Measurements from ENCODE around the gene AP2A1.

The AP2A1 gene

DNA sequence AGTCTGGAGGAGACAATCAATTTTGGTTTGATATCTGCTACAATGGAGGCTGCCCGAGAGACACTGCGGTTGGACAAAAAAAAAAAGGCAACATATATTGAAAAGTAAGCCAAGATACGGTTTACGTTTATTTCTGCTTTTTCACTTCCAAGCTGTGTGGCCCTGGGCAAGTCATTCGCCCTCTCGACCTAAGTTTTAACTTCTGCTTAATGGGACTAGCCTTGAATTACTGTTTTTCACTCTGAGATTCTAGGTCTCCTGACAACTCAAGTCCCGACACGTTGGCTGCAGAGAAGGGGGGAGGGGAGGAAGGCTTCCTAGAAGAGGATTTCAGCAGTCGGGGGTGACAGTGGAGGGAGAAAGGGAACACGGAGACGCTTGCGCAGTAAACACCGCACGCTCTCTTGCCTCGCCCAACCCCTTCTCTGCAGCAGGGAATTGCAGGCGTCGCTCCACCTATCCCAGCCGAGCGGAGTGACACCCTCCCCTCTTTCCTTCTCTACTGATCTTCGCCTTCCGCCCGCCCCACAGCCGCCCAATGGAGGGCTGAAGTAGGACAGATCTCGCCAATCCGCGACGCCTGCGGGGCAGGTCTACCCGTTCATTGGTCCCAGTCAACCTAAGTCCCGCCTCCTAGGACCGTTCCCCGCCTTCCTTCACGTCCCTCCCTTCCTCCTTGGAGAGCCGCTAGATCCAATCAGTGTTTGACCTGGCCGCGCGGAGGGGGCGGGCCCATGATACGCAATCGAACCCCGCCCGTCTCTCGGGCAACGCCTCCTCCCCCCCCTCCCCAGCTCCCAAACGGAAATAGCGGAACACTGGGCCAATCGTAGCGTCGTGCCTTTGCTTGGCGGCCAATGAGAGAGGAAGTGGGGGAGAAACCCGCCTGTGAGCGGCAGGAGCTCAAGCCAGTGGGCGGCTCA, 533 bp upstream of the AP2A1 start:
- peak; percentile 100 for DNase-seq

DNA sequence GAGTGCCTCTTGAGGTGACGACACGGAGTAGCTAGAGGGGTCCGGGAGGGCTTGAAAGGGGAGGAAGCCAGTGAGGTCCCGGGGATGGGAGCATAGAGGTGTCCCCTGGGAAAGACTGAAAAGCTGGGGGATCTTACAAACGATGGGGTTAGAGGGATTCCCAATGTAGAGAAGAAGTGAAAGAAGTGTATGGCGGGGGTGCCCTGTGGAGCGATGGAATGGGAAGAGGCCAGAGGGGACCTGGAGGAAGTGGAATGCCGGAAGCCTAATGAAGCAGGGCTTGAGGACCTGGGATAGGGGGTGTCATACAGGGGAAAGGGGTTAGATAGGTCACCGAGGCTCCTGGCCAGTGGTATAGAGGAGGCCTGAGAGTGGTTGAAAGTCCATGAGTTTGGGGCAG, 580 bp downstream of the AP2A1 start:
- DNase-seq, result no peak

DNA sequence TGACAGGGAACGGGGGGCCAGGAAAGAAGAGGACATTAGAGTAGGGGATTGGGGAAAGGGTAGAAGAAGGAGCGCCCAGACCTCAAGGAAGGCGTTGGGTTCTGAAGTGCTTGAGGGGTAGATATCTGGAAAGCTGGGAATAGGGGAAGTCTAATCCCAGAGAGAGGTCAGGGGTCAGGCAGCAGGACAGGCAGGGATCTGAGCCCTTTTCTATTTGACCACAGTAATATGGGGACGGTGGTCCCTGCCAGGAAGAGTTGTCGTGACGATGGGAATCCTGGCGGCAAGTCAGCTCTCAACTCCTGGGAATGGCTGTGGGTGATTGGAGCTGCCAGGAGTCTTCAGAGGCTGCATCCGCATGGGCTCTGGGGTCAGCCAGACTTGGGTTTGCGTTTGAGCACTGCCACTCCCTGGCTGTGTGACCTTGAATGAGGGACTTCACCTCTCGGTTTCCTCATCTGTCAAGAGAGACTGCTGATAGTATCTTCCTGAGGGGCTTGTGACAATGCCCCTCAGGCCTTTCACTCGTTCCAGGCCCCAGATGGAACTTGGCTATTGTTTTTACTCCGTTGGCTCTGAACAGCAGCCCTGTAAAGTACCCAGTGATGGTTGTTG, 1.3 kb downstream of the AP2A1 start:
- DNase-seq, result no peak

DNA sequence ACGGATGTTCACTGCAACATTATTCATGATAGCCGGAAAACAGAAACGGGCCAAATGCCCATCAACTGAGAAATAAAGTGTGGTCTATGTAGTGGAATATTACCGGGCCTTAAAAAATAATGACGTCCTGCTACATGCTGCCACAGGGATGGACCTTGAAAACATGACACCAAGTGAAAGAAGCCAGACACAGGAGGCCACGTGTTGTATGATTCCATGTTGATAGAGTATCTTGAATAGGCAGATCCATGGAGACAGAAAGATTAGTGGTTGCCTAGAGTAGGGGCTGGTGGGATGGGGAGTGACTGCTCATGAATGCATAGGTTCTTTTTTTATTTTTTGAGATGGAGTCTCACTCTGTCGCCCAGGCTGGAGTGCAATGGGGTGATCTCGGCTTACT, 3.7 kb downstream of the AP2A1 start:
- DNase-seq, result no peak

DNA sequence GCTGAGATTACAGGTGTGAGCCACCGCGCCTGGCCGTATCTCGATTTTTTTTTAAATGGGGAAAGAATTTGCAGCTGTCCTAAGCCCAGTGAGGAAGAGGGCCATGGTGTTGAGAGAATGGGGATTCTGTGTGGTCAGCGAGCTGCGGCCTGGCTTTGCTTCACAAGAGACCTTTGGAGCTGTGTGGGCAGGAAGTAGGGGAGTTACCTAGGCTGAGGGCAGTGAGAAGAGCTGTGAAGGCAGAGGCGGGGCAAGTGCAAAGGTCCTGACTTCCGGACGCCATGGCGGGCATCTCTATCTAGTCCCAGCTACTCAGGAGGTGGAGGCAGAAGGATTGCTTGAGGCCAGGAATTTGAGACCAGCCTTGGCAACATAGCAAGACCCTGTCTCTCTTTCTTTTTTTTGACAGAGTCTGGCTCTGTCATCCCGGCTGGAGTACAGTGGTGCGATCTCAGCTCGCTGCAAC, 4.9 kb downstream of the AP2A1 start:
- no peak for DNase-seq

DNA sequence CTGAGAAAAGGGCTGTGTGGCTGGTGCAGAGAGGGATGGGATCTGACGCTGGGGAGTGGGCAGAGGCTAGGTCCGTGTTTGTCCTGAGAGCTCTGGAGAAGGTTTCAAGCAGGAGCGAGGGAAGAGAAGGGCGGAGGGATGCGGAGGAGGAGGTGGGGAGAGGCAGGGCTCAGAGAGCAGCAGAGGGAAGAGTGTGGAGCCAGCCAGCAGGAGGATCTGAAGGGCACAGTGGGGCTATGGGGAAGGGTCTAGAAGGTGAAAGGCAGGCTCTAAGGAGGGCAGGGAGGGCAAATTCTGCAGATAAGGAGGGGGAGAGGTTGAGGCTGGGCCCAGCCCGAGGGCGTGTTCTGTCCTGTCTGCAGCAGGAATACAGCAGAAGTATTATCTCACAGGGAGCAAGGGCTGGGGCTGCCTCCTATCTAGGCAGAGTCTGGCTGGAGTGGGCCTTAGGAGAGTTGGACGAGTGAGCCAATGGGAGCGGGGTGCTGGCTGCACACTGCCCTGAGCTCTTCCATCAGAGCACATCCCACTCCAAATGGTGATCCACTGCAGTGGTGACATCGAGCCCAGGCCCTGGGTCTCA, 6.1 kb downstream of the AP2A1 start:
- DNase-seq, result no peak

DNA sequence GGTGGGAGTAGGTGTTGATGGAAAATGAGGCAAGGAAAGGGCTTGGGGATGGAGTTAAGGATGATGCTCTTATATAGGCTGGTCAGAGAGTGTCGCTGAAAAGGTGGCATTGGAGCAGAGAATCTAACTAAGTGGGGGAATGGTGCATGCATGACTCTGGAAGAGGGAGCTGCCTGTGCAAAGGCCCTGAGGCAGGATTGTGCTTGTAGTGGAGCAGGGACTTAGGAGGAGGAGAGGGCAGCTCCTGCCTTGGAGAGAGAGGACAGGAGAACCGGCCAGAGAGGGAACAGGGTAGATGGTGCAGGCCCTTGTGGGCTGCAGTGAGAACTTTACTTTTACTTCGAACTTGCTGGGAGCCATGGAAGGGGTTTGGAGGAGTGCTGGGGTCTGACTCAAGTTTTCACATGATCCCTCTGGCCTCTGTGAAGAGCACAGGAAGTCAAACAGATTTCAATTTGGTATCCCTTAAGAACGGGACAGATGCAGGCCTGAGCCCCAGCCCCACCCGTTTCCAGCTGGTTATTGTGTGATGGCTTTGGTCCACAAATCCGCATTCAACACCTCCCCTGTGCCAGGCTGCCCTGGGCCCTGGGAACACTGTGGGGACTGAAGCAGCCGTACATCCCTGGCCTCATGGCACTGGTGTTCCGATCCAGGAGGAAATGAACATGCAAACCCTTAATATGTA, 7.0 kb downstream of the AP2A1 start:
- DNase-seq, result no peak

DNA sequence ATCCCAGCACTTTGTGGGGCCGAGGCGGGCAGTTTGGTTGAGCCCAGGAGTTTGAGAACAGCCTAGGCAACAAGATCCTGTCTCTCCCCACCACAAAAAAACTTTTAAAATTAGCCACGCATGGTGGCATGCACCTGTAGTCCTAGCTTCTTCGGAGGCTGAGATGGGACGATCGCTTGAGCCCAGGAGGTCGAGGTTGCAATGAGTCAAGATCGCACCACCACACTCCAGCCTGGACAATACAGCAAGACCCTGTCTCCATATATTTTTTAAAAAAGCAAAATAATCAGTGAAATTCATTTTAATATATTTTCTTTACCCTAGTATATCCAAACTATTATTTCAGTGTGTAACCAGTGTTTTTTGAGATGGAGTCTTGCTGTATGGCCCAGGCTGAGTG, 8.2 kb downstream of the AP2A1 start:
- no peak for DNase-seq

DNA sequence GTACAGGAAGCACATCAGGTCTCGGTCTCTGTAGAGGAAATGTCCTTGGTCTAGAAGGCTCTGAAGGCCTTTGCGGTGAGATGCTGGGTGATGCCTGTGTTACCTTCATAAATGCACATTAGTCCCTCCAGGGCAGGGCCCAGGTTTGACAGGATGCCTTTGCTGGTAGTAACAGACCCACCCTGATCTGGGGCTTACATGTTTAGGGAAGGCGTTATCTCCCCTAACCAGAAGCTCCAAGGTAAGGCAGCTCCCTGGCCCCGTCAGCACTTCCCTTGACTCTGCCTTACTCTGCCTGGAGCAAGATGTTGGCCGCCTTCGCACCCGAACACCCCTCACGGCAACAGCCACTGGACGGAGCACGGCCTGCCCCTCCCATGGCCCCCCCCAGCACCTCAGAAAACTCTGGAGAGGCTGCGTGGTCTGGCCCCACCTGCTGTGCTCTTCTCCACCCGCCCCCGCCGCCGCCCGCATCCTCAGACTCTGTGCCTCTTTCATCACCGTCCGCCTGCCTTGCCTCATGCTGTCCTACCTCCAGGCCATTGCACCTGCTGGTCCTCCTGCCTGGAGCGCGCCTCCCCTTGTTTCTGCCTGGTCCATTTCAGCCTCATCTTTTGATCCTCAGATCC, 9.1 kb downstream of the AP2A1 start:
- no peak for DNase-seq

DNA sequence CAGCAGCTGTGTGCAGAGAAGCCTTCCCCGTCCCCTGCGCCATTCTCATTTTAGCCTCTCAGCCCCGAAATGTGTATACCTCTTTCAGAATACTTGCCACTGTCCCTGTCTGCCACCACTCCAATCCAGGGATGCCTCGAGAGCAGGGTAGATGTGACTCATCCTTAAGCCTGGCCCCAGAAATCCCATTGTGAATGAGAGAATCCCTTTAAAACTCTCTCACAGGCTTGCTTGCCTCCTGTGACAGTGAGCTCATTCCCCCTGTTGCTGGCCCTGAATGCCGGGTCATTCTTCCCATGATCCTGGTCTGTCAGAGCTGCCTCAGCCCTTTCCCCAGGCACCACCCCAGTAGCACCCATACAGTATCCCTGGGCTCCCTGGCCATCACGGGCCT, 9.6 kb downstream of the AP2A1 start:
- DNase-seq, result no peak

DNA sequence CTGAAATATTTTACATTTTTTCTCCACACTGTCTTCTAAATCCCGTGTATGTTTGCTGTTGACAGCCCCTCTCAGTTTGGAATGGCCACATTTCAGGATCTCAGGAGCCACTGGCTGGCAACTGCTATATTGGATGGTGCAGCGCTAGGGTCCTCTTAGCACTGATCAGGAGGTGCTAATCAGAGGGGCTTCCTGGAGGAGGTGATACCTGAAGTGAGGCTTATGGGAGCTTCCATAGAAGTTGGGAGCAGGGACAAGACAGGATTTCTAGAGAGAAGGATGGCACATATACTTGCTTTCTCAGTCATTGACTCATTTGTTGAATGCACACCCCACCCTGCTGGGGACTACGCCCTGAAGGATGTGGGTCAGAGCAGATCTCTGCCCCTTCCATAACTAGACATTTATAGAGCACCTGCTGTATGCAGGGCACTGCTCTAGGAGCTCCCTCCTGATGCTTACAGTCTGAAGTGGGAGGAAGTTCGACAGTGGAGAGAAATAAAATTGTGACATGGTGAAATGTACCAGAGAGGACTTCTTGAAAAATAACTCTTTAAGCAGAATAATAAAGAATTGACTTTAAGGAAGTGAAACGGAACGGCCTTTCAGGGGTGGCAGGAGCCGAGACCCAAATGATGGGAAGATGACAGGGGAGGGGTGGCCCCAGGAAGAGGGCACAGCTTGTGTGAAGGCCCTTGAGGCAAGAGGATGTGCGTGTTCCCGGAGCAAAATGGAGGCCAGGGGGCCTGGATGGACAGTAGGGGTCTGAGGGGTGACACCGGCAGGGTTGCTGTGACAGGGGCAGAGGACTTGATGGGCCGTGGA, 13.1 kb downstream of the AP2A1 start:
- DNase-seq, result no peak

DNA sequence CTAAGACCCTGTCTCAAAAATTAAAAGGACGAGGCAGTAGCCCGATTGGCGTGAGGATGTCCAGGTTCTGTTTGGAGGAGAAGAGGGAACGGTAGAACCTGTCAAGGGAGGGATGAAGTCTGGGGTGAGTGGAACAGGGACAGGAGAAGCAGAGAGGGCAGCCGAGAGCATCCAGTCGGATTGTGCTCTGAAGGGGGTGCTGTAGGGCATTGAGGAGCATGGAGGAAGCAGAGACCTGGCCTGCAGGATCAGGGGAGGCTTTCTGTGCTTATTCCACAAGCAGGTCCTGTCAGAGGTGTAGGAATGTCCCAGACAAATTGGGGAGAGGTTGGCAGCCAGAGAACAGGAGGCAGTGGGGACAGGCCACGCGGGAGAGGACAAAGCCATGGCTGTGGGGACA, 14.1 kb downstream of the AP2A1 start:
- DNase-seq, result no peak

DNA sequence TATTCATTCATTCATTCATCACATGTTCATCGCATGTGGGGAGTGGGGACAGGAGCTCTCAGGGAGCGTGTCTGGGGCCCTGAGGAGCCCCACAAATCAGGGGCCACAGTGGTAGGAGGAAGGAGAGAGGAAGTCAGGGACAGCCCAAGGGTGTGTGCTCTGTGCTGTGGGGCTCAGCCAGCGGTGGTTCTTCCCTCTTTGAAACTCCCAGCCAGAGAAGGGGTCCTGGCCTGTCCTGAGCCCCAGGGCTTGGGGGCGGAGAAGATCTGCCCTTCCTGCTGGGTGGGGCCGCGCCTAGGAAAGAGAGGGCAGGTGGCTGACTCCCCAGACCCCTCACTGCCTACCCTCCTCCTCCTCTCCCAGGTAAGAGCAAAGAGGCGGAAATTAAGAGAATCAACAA, 14.6 kb downstream of the AP2A1 start:
- no peak for DNase-seq

DNA sequence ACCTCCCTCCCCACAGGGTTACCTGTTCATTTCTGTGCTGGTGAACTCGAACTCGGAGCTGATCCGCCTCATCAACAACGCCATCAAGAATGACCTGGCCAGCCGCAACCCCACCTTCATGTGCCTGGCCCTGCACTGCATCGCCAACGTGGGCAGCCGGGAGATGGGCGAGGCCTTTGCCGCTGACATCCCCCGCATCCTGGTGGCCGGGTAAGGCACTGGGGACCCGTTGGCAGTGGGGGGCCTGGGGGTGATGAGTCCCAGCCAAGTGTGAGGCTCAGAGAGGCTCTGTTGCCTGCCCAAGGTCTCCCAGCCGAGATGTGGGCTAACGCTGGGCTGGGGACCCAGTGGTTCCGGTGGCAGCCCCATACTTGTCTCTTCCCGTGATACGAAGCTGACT, 15.7 kb downstream of the AP2A1 start:
- no peak for DNase-seq

DNA sequence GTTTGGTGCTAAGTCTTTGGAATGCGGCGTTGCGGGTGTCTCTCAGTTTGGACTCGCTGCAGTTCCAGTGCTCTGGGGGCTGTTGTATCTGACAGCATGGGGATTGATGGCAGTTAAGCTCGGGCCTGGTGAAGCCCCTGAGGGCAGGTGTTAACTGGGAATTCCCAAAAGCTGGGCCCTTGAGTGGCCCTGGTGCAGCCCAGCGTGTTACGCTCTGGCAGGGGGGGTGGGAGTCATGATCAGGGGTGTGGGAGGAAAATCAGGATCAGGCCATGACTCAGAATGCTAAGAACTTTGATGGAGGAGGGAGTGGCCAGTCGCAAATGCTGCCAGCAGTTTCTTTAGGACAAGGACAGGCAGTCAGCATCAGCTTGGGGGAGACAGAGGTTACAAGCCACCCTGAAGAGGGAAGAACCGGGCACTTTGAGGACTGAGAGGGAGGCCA, 19.6 kb downstream of the AP2A1 start:
- peak; percentile 42 for DNase-seq

DNA sequence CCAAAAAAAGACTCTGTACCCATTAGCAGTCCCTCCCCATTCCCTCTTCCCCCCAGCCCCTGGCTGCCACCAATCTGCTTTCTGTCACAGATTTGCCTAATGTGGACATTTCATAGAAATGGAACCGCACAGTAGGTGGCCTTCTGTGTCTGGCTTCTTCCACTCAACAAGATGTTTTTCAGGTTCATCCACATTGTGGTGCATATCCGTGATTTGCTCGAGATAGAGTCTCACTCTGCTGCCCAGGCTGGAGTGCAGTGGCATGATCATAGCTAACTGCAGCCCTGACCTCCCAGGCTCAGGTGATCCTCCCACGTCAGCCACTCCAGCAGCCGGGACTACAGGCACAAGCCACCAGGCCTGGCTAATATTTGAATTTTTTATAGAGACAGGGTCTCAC, 20.9 kb downstream of the AP2A1 start:
- no peak for DNase-seq

DNA sequence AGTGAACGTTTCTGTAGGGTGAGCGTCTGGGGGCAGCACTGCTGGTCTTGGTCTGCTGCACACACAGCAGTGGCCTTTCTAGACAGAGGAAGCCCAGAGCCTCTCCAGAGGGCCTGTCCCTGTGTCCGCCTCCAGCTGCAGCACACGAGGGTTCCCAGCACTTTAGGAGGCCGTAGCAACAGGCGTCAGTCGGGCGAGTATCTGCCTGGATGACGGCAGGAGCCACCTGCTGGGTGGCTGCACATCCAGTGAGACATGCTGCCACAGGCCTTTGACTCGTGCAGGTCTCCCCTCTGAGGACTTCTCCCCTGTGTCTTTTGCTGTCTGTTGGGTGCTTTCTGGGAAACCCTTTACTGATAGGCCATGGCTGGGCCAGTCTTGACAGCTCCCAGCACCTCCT, 22.1 kb downstream of the AP2A1 start:
- no peak for DNase-seq

DNA sequence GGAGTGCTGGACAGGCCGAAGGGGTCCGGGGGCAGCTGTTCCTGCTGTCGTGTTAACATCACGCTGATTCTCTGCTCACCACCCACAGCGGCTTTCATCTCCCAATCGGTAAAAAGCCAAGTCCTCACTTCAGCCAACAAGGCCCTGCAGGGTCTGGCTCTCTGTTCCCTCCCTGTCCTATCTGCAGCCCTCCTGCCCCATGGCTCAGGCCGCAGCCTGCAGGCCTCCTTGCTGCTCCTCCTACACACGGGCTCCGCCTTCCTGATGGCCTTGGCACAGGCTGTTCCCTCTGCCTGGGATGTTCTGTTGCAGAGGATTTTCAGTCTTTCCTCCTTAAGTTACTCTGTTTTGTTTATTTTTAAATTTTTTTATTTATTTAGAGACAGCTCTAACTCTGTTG, 24.1 kb downstream of the AP2A1 start:
- DNase-seq, result no peak

DNA sequence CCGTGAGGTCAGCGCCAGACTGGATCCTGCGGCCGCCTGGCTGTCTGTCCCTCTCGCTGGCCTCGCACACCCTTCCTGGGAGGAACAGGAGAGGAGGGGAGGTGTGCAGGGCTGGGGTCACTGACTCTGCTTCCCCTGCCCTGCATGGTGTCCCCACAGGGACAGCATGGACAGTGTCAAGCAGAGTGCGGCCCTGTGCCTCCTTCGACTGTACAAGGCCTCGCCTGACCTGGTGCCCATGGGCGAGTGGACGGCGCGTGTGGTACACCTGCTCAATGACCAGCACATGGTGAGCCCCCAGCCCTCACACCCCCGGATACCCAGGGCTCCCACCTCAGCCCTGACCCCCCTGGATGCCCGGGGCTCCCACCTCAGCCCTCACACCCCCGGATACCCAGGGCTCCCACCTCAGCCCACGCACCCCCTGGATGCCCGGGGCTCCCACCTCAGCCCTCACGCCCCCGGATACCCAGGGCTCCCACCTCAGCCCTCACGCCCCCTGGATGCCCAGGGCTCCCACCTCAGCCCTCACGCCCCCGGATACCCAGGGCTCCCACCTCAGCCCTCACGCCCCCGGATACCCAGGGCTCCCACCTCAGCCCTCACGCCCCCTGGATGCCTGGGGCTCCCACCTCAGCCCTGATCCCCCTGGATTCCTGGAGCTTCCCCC, 25.1 kb downstream of the AP2A1 start:
- DNase-seq, result no peak

DNA sequence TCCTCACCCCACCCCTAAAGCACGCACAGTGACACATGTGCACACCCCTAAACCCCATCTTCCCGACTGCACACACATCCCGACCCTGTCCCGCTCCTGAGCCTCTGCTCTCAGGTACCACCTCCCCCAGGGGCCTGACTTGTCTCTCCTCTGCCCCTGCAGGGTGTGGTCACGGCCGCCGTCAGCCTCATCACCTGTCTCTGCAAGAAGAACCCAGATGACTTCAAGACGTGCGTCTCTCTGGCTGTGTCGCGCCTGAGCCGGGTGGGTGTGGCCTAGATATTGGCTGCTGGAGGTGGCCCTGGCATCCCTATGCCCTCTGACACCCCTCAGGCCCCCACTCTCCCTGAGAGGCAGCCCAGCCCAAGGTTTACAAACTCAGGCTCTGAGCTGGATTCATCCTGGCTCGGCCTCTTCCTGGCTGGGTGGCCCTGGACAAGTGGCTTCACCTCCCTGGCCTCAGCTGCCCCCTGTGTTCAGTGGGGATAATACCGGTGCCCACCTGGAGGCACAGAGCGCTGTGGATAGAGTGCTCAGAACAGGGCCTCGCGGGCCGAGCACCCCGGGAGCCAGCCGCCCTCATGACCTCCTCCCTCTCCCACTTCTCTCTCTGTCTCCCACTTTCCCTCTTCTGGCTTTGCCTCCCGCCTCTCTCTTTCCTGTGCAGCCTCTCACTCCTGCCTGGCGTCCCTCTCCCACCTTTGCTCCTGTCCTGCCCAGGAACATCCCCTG, 26.2 kb downstream of the AP2A1 start:
- DNase-seq, result no peak

DNA sequence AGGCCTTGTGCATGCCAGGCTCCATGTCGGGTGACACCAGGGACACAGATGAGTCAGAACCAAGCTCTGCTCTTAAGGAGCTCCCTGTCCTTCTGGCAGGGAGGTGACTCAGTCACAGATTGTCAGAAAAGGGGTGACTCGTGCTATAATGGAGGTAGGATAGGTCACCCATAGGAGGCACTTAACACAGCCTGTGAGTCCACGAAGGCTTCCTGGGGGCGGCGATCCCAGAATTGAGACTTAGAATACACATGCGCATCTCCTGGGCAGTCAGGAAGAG, 26.7 kb downstream of the AP2A1 start:
- DNase-seq, result peak; percentile 18

Data from fibroblast of upper back skin (primary cell).